HCT116 (cell line): ENCODE measurements around the gene SAMD15. TPM values are rescaled to one million over a fixed set of nuclear protein-coding genes. Genes with fewer than 3 reads are reported as not detected.

Experiments used
- ATAC-seq: fragments of 200-7000 bp; cut with Tn5 transposase; 2 replicates; pipeline ENCODE4 v1.9.1; 2020; ENCODE audit warnings: mild to moderate bottlenecking, moderate library complexity
- BruUV-seq: library from RNA; stranded (reverse); fragments of 400-500 nt; replicated peaks from 2 replicates; lab custom pipeline; 2021; lab: Mats Ljungman, UMichigan
- CTCF ChIA-PET: fragments of 300-600 bp; sonication (Branson Sonifier 250); formaldehyde crosslinking; loops from one replicate; lab custom pipeline; 2021; ENCODE audit warnings: antibody characterized with exemption; lab: Charles Lee
- POLR2A ChIA-PET: fragments of 300-600, 350-600 bp; sonication (Branson Sonifier 250); formaldehyde crosslinking; loops from one replicate; lab custom pipeline; 2021; ENCODE audit warnings: antibody characterized with exemption; lab: Charles Lee
- RAD21 ChIA-PET, 2 experiments: fragments of 300-600 bp; sonication (Branson Sonifier 250); formaldehyde crosslinking; loops; one replicate each; lab custom pipeline; 2023; ENCODE audit warnings: low total read pairs in 2 of 2; ENCODE audit not compliant: uncharacterized antibody in 2 of 2, unreplicated experiment in 2 of 2, low non-redundant PET in 1 of 2; lab: Charles Lee
- DNase-seq: peaks from one replicate; pipeline ENCODE4 v3.0.0-alpha.2; 2010; ENCODE audit warnings: low read depth, low spot score
- H2AFZ ChIP-seq: fragments of 200-600 bp; shearing (Covaris generic), sonication (generic); 2 replicates; pipeline ENCODE4 v1.6.1; 2017; ENCODE audit warnings: low read depth, mixed run types, mixed read lengths, antibody characterized with exemption, low read length; ENCODE audit not compliant: poor library complexity, severe bottlenecking
- H3K27ac ChIP-seq: 2 replicates; pipeline ENCODE4 v1.5.1; 2012; ENCODE audit warnings: low read depth, low read length
- H3K27me3 ChIP-seq: fragments of 200-600 bp; sonication (generic); 2 replicates; pipeline ENCODE4 v1.6.1; 2016; ENCODE audit warnings: mixed run types, low read length, mixed read lengths; ENCODE audit not compliant: insufficient read depth
- H3K36me3 ChIP-seq, 2 experiments: fragments of 200-500 bp in 1 of 2; fragments of 200-600 bp in 1 of 2; sonication (Bioruptor generic) in 1 of 2; sonication (generic) in 1 of 2; 2 replicates each; pipeline versions ENCODE4 v1.5.1 to v1.6.1; 2014 to 2016; ENCODE audit warnings: low read length in 2 of 2, inconsistent platforms in 1 of 2, mixed read lengths in 1 of 2, mixed run types in 1 of 2; ENCODE audit not compliant: insufficient read depth in 2 of 2, control insufficient read depth in 1 of 2
- H3K4me1 ChIP-seq, 2 experiments: fragments of 200-600 bp in 1 of 2; sonication (generic) in 1 of 2; 2 replicates each; pipeline versions ENCODE4 v1.5.1 to v1.6.1; 2012 to 2017; ENCODE audit warnings: low read length in 2 of 2, inconsistent platforms in 1 of 2, mild to moderate bottlenecking in 1 of 2, mixed read lengths in 1 of 2, mixed run types in 1 of 2, moderate library complexity in 1 of 2; ENCODE audit not compliant: insufficient read depth in 2 of 2, control insufficient read depth in 1 of 2
- H3K4me2 ChIP-seq: fragments of 200-600 bp; sonication (generic); 2 replicates; pipeline ENCODE4 v1.6.1; 2017; ENCODE audit warnings: mixed run types, low read length, mixed read lengths
- H3K4me3 ChIP-seq, 2 experiments: fragments of 200-600 bp in 1 of 2; sonication (generic) in 1 of 2; replicated peaks in 1 of 2; 2 replicates each; pipeline ENCODE4 v1.5.1; 2011 to 2016; ENCODE audit warnings: low read length in 2 of 2, control low read depth in 1 of 2, low read depth in 1 of 2, mild to moderate bottlenecking in 1 of 2, mixed read lengths in 1 of 2, mixed run types in 1 of 2
- H3K79me2 ChIP-seq: fragments of 200-600 bp; sonication (generic); 2 replicates; pipeline ENCODE4 v1.6.1; 2017; ENCODE audit warnings: mild to moderate bottlenecking, mixed run types, low read length, moderate library complexity, mixed read lengths; ENCODE audit not compliant: insufficient read depth
- H3K9ac ChIP-seq: fragments of 200-600 bp; sonication (generic); 2 replicates; pipeline ENCODE4 v1.6.1; 2016; ENCODE audit warnings: low read length, mixed read lengths
- H3K9me2 ChIP-seq: fragments of 200-600 bp; sonication (generic), shearing (Covaris generic); 2 replicates; pipeline ENCODE4 v1.6.1; 2017; ENCODE audit warnings: mixed run types, mild to moderate bottlenecking, moderate library complexity; ENCODE audit not compliant: insufficient read depth
- H3K9me3 ChIP-seq, 2 experiments: fragments of 200-500 bp in 1 of 2; fragments of 200-600 bp in 1 of 2; sonication (Bioruptor generic) in 1 of 2; sonication (generic) in 1 of 2; 2 replicates each; pipeline ENCODE4 v1.6.1; 2014 to 2017; ENCODE audit warnings: low read length in 2 of 2, mixed read lengths in 2 of 2, inconsistent platforms in 1 of 2, low read depth in 1 of 2, mild to moderate bottlenecking in 1 of 2, mixed run types in 1 of 2, moderate library complexity in 1 of 2; ENCODE audit not compliant: control insufficient read depth in 1 of 2, insufficient read depth in 1 of 2
- H4K20me1 ChIP-seq: fragments of 200-600 bp; sonication (generic), shearing (Covaris generic); 2 replicates; pipeline ENCODE4 v1.6.1; 2017; ENCODE audit warnings: mixed run types, mild to moderate bottlenecking, moderate library complexity; ENCODE audit not compliant: insufficient read depth
- CBX3 ChIP-seq: IDR thresholded peaks from 2 replicates; pipeline ENCODE4 v1.6.1; 2012; ENCODE audit warnings: low read depth
- CEBPB ChIP-seq: IDR thresholded peaks from 2 replicates; pipeline ENCODE4 v1.6.1; 2012; ENCODE audit warnings: low read depth
- ELF1 ChIP-seq: IDR thresholded peaks from 2 replicates; pipeline ENCODE4 v1.6.1; 2012; ENCODE audit warnings: low read depth, borderline replicate concordance
- EZH2phosphoT487 ChIP-seq: fragments of 200-600 bp; IDR thresholded peaks from 2 replicates; pipeline ENCODE4 v1.6.1; 2018; ENCODE audit warnings: antibody characterized with exemption, borderline replicate concordance
- JUND ChIP-seq: IDR thresholded peaks from 2 replicates; pipeline ENCODE4 v1.6.1; 2012
- SIN3A ChIP-seq: IDR thresholded peaks from 2 replicates; pipeline ENCODE4 v1.6.1; 2012; ENCODE audit warnings: low read depth
- SP1 ChIP-seq: IDR thresholded peaks from 2 replicates; pipeline ENCODE4 v1.6.1; 2012; ENCODE audit warnings: low read depth
- YY1 ChIP-seq: IDR thresholded peaks from 2 replicates; pipeline ENCODE4 v1.6.1; 2011; ENCODE audit warnings: low read length, low read depth, moderate library complexity, mild to moderate bottlenecking; ENCODE audit not compliant: insufficient replicate concordance; ENCODE audit errors: extremely low read depth
- ZFX ChIP-seq: fragments of 450-650 bp; IDR thresholded peaks from 2 replicates; pipeline ENCODE4 v1.6.1; 2017
- intact Hi-C: fragments of 100-400 bp; cut with micrococcal nuclease; formaldehyde crosslinking; loops from 2 replicates; pipeline ENCODE4 v1.10.0; 2022
- total RNA-seq: library from RNA; stranded (reverse); gene quantifications from one replicate; pipeline ENCODE4 v1.2.1, GENCODE V29; 2021; ENCODE audit not compliant: unreplicated experiment
- TF ChIP-seq, protein P1 (sequence below): IDR thresholded peaks from 2 replicates; pipeline ENCODE4 v1.6.1; 2012
- TF ChIP-seq, protein P2 (sequence below), 3 experiments: fragments of 200-600 bp in 1 of 3; sonication (generic) in 1 of 3; IDR thresholded peaks in 2 of 3; conservative IDR thresholded peaks in 1 of 3; 2 replicates each; pipeline ENCODE4 v1.5.1; 2012 to 2017; ENCODE audit warnings: low read depth in 2 of 3, low read length in 2 of 3, antibody characterized with exemption in 1 of 3, borderline replicate concordance in 1 of 3, control low read depth in 1 of 3, mild to moderate bottlenecking in 1 of 3, mixed read lengths in 1 of 3, mixed run types in 1 of 3, moderate library complexity in 1 of 3; ENCODE audit not compliant: insufficient read depth in 1 of 3
- TF ChIP-seq, protein P3 (sequence below): IDR thresholded peaks from 2 replicates; pipeline ENCODE4 v1.6.1; 2012; ENCODE audit warnings: low read depth

The SAMD15 gene
- total RNA-seq, 1 experiment from 2014 or later = 1.9 TPM

DNA sequence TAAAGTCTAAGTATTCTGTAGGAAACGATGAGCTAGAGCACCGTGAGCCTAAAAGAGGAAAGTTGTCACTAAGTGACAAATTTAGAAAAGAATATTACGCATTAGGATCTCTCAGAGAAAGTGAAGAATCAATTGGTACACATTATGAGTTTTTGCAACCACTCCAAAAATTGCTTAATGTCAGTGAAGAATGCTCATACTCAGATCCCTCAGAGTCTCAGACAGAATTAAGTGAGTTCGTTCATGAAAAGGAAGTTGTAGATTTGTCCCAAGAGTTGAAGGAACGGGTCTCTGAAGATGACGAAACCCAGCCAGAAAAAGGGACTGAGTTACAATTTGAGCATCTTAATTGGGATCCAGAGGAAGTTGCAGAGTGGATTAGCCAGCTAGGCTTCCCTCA is 1.5 kb downstream of the SAMD15 start:
- RAD21 ChIA-PET = no interaction called here
- intact Hi-C loops = loop anchor here (5.0 kb wide), 1 partner anchor 79 kb away; the partner anchor contains the start of genes AHSA1 and VIPAS39
- TF ChIP-seq, protein P1, sequence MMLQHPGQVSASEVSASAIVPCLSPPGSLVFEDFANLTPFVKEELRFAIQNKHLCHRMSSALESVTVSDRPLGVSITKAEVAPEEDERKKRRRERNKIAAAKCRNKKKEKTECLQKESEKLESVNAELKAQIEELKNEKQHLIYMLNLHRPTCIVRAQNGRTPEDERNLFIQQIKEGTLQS = no peak
- TF ChIP-seq EZH2phosphoT487 (no peak), ZFX (no peak), JUND (no peak), YY1 (no peak), CBX3 (no peak), SIN3A (no peak), ELF1 (no peak), CEBPB (no peak), SP1 (no peak)
- TF ChIP-seq, protein P2, sequence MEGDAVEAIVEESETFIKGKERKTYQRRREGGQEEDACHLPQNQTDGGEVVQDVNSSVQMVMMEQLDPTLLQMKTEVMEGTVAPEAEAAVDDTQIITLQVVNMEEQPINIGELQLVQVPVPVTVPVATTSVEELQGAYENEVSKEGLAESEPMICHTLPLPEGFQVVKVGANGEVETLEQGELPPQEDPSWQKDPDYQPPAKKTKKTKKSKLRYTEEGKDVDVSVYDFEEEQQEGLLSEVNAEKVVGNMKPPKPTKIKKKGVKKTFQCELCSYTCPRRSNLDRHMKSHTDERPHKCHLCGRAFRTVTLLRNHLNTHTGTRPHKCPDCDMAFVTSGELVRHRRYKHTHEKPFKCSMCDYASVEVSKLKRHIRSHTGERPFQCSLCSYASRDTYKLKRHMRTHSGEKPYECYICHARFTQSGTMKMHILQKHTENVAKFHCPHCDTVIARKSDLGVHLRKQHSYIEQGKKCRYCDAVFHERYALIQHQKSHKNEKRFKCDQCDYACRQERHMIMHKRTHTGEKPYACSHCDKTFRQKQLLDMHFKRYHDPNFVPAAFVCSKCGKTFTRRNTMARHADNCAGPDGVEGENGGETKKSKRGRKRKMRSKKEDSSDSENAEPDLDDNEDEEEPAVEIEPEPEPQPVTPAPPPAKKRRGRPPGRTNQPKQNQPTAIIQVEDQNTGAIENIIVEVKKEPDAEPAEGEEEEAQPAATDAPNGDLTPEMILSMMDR (IDR thresholded peaks at IDR 0.05 in 2 of 3, conservative IDR thresholded peaks at IDR 0.05 in 1 of 3; ENCODE audit: borderline replicate concordance in 1 of 3, insufficient read depth in 1 of 3, low read depth in 2 of 3, low read length in 2 of 3) = no peak
- TF ChIP-seq, protein P3, sequence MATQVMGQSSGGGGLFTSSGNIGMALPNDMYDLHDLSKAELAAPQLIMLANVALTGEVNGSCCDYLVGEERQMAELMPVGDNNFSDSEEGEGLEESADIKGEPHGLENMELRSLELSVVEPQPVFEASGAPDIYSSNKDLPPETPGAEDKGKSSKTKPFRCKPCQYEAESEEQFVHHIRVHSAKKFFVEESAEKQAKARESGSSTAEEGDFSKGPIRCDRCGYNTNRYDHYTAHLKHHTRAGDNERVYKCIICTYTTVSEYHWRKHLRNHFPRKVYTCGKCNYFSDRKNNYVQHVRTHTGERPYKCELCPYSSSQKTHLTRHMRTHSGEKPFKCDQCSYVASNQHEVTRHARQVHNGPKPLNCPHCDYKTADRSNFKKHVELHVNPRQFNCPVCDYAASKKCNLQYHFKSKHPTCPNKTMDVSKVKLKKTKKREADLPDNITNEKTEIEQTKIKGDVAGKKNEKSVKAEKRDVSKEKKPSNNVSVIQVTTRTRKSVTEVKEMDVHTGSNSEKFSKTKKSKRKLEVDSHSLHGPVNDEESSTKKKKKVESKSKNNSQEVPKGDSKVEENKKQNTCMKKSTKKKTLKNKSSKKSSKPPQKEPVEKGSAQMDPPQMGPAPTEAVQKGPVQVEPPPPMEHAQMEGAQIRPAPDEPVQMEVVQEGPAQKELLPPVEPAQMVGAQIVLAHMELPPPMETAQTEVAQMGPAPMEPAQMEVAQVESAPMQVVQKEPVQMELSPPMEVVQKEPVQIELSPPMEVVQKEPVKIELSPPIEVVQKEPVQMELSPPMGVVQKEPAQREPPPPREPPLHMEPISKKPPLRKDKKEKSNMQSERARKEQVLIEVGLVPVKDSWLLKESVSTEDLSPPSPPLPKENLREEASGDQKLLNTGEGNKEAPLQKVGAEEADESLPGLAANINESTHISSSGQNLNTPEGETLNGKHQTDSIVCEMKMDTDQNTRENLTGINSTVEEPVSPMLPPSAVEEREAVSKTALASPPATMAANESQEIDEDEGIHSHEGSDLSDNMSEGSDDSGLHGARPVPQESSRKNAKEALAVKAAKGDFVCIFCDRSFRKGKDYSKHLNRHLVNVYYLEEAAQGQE = no peak
- no peaks in the 10 kb centered on the region for H3K9me3 ChIP-seq
- DNase-seq (no peak), ATAC-seq (no peak)
- no peak overlapping the region for H3K4me3 ChIP-seq
- peaks cover 12 to 16% of the 10 kb centered on the region in 2 experiments; a peak in 3 of 4 replicates for H3K4me1 ChIP-seq
- CTCF ChIA-PET = no interaction called here
- H4K20me1 ChIP-seq = no peaks in the 10 kb centered on the region
- H3K9ac ChIP-seq = no peak overlapping the region
- no peak overlapping the region for H2AFZ ChIP-seq
- BruUV-seq = no TSS peak
- H3K27me3 ChIP-seq = no peaks in the 10 kb centered on the region; the same call in 1 of the 2 replicates
- no peaks in the 10 kb centered on the region for H3K36me3 ChIP-seq
- peaks cover 21% of the 10 kb centered on the region for H3K79me2 ChIP-seq
- no peaks in the 10 kb centered on the region for H3K9me2 ChIP-seq
- no peak overlapping the region for H3K27ac ChIP-seq
- POLR2A ChIA-PET = no interaction called here
- no peak overlapping the region for H3K4me2 ChIP-seq
